Osteocyte (in vitro differentiated cells): ENCODE results near the gene REG1A. TPM values are rescaled to one million over a fixed set of nuclear protein-coding genes. Genes with fewer than 3 reads are reported as not detected.

Experiments used
- DNase-seq: peaks from one replicate; pipeline ENCODE4 v3.0.0; 2021; ENCODE audit warnings: mixed read lengths; ENCODE audit not compliant: unreplicated experiment; ENCODE audit errors: extremely low spot score
- H3K27ac Mint-ChIP-seq: one replicate; pipeline ENCODE4 v1.8.0; 2021; ENCODE audit warnings: mild to moderate bottlenecking, mixed read lengths; ENCODE audit not compliant: unreplicated experiment
- H3K27me3 Mint-ChIP-seq: one replicate; pipeline ENCODE4 v1.8.0; 2021; ENCODE audit warnings: mixed read lengths; ENCODE audit not compliant: unreplicated experiment
- H3K36me3 Mint-ChIP-seq: one replicate; pipeline ENCODE4 v1.8.0; 2021; ENCODE audit warnings: mixed read lengths; ENCODE audit not compliant: unreplicated experiment
- H3K4me1 Mint-ChIP-seq: one replicate; pipeline ENCODE4 v1.8.0; 2021; ENCODE audit warnings: mixed read lengths; ENCODE audit not compliant: unreplicated experiment
- H3K4me3 Mint-ChIP-seq: one replicate; pipeline ENCODE4 v1.8.0; 2021; ENCODE audit warnings: mild to moderate bottlenecking, moderate library complexity, mixed read lengths; ENCODE audit not compliant: unreplicated experiment
- H3K9me3 Mint-ChIP-seq: one replicate; pipeline ENCODE4 v1.8.0; 2021; ENCODE audit warnings: mixed read lengths; ENCODE audit not compliant: unreplicated experiment
- total RNA-seq: library from RNA; stranded (reverse); gene quantifications from 2 replicates; pipeline ENCODE4 v1.2.1, GENCODE V29; 2021
- TF ChIP-seq, protein P1 (sequence below): fragments of 200-600 bp; sonication (generic); IDR thresholded peaks from 2 replicates; pipeline ENCODE4 v1.5.0; 2021; ENCODE audit warnings: antibody characterized with exemption, mild to moderate bottlenecking, moderate library complexity

REG1A gene
- total RNA-seq, 1 donor from 2014 or later: not detected

DNA sequence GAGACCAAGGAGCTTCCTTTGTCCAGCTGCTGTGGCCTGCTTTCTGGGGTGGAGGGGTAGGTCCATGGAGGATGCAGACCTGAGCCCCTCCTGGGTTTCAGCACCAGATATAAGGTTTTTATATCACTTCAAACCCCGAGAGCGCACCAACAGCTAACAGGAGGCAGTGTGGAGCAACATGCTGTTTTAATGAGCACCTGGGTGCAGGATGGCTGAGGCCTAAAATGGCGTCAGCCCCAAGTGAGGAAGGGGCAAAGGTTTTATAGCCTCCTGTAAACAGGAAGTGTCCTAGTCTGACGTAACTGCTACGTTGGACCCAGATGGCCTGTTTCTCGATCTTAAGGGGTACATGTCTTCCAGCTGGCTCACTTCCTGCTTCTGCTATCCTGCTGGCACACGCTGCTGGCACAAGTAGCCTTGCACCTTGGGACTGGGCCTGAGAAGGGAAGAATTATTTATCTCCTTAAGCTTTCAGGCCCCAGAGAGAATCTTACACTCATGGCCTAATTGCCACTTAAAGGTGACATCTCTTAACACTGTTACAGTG is 21.1 kb upstream of the REG1A start:
- Mint-ChIP-seq H3K27ac (no peak overlapping the region), H3K36me3 (no peaks in the 10 kb centered on the region), H3K4me3 (no peak overlapping the region), H3K9me3 (peaks cover 31% of the 10 kb centered on the region), H3K4me1 (no peaks in the 10 kb centered on the region), H3K27me3 (no peaks in the 10 kb centered on the region)
- TF ChIP-seq, protein P1, sequence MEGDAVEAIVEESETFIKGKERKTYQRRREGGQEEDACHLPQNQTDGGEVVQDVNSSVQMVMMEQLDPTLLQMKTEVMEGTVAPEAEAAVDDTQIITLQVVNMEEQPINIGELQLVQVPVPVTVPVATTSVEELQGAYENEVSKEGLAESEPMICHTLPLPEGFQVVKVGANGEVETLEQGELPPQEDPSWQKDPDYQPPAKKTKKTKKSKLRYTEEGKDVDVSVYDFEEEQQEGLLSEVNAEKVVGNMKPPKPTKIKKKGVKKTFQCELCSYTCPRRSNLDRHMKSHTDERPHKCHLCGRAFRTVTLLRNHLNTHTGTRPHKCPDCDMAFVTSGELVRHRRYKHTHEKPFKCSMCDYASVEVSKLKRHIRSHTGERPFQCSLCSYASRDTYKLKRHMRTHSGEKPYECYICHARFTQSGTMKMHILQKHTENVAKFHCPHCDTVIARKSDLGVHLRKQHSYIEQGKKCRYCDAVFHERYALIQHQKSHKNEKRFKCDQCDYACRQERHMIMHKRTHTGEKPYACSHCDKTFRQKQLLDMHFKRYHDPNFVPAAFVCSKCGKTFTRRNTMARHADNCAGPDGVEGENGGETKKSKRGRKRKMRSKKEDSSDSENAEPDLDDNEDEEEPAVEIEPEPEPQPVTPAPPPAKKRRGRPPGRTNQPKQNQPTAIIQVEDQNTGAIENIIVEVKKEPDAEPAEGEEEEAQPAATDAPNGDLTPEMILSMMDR: no peak
- no peak for DNase-seq

DNA sequence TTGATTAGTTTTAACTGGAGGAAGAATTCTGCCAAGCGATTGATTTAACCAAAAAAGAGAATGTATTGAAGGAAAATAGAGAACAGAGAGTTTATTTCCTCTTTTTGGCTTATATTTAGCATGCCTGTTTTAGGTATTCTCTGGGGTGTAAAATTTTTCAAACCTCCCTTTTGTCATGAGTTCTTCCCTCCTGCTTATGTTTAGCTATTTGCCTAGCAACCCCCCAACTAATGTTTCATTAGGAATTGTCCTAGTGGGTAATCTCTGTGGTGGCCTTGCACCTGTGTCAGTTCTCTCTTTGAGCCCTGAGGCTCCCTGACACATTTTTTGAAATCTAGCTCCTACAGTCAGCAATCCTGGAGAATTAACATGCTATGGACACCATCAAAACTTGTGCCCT is 20.0 kb upstream of the REG1A start:
- H3K9me3 Mint-ChIP-seq: peaks cover 38% of the 10 kb centered on the region
- no peaks in the 10 kb centered on the region for H3K4me1 Mint-ChIP-seq
- no peaks in the 10 kb centered on the region for H3K27me3 Mint-ChIP-seq
- no peak overlapping the region for H3K4me3 Mint-ChIP-seq
- no peak overlapping the region for H3K27ac Mint-ChIP-seq
- TF ChIP-seq, protein P1: no peak
- no peaks in the 10 kb centered on the region for H3K36me3 Mint-ChIP-seq
- no peak for DNase-seq

DNA sequence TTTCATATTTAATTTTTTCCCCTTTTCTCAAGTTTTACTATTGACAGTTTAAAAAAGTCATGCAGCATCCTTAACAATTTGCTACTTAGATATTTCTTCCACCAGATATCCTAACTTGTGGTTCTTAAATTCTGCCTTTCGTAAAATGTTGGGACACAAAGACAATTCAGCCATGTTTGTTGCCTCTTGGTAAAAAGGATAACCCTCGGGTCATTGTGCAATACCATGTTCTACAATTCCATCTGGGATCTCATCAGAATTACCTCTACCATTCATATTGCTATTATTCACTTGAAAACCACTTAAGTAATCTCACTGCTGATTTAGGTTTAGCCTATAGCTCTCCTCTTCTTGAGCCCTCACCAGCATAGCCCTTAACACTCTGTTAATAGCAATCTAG is 19.3 kb upstream of the REG1A start:
- Mint-ChIP-seq H3K4me3 (no peak overlapping the region), H3K9me3 (peaks cover 38% of the 10 kb centered on the region), H3K27ac (no peak overlapping the region), H3K27me3 (no peaks in the 10 kb centered on the region), H3K36me3 (no peaks in the 10 kb centered on the region), H3K4me1 (no peaks in the 10 kb centered on the region)
- no peak for DNase-seq
- TF ChIP-seq, protein P1: no peak

DNA sequence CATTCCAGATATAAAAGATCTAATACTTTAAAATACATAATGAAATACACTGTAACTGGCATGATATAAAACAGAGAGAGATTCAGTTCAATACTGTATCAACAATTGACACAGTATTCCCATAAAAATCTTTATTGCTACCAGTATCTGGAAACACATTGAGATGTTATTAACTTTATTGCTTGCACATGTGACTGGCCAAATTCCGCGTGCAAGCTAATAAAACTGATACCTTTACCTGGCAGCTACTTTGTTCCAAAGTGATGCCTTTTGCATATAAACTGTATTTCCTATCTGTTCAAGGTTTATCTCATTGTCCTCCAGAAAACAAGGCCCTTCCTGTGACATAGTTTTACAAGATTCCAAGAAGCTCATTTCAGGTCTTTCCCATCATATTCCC is 17.1 kb upstream of the REG1A start:
- H3K9me3 Mint-ChIP-seq: peaks cover 26% of the 10 kb centered on the region
- no peak overlapping the region for H3K4me3 Mint-ChIP-seq
- no peak overlapping the region for H3K27ac Mint-ChIP-seq
- no peak for DNase-seq
- no peaks in the 10 kb centered on the region for H3K4me1 Mint-ChIP-seq
- no peaks in the 10 kb centered on the region for H3K27me3 Mint-ChIP-seq
- TF ChIP-seq, protein P1: no peak
- H3K36me3 Mint-ChIP-seq: no peaks in the 10 kb centered on the region

DNA sequence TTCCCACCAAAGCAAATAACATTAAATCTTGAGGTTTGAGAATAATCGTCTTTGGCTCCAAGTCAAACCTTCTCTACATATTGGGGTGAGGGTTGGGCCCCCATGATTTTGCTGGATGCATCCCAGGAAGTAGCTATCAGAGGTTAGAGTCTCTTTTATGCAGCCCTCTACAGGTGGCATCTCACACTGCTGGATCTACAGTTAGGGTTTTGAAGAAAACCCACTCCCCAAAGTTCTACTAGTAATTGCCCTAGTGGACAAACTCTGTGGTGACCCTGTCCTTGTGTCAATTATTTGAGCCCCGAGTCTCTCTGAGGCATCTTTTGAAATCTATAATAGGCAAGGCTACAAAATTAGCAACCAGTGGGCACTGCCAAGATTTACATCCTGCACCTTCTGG is 15.0 kb upstream of the REG1A start:
- DNase-seq: no peak
- Mint-ChIP-seq H3K36me3 (no peaks in the 10 kb centered on the region), H3K9me3 (peaks cover 20% of the 10 kb centered on the region), H3K27ac (no peak overlapping the region), H3K4me3 (no peak overlapping the region), H3K4me1 (no peaks in the 10 kb centered on the region), H3K27me3 (no peaks in the 10 kb centered on the region)
- TF ChIP-seq, protein P1: no peak
